NOMO-1 treated with dmso at 0.1 percent for 144 hours (cell line): ENCODE measurements around the gene SPECC1.
"Not testable (repeated sequence)": the region's sequence is repeated elsewhere in the genome, so short reads cannot be mapped to it uniquely, and the experiment has no call there.

Experiments used
- DNase-seq: peaks from one replicate; lab custom pipeline; 2025; ENCODE audit not compliant: unreplicated experiment; lab: John Stamatoyannopoulos, UW

The SPECC1 gene

GRCh38 chr17:20009052-20009301 is 182 bp upstream of the SPECC1 start:
- no peak for DNase-seq

- DNase-seq, result no peak
Measured at GRCh38 chr17:20010099-20010863, 1.1 kb downstream of the SPECC1 start.

- no peak for DNase-seq
Measured at GRCh38 chr17:20010936-20011335, 1.8 kb downstream of the SPECC1 start.

- DNase-seq, result no peak
Measured at GRCh38 chr17:20012017-20012536, 2.9 kb downstream of the SPECC1 start.

GRCh38 chr17:20016475-20016992 is 7.4 kb downstream of the SPECC1 start:
- not testable (repeated sequence) for DNase-seq

- no peak for DNase-seq
Measured at GRCh38 chr17:20022701-20023100, 13.5 kb downstream of the SPECC1 start.

- DNase-seq, result no peak
Measured at GRCh38 chr17:20026960-20027359, 17.8 kb downstream of the SPECC1 start.

- peak; percentile 20 for DNase-seq
Measured at GRCh38 chr17:20028443-20028842, 19.3 kb downstream of the SPECC1 start.

GRCh38 chr17:20032636-20033035 is 23.5 kb downstream of the SPECC1 start:
- DNase-seq, result no peak

GRCh38 chr17:20033415-20033814 is 24.3 kb downstream of the SPECC1 start:
- DNase-seq, result no peak

GRCh38 chr17:20035501-20035900 is 26.3 kb downstream of the SPECC1 start:
- DNase-seq, result no peak

- DNase-seq, result not testable (repeated sequence)
Measured at GRCh38 chr17:20037286-20037685, 28.1 kb downstream of the SPECC1 start.

GRCh38 chr17:20039037-20039436 is 29.9 kb downstream of the SPECC1 start:
- no peak for DNase-seq

- no peak for DNase-seq
Measured at GRCh38 chr17:20040216-20040615, 31.1 kb downstream of the SPECC1 start.

- DNase-seq, result no peak
Measured at GRCh38 chr17:20043021-20043420, 33.9 kb downstream of the SPECC1 start.

- DNase-seq, result no peak
Measured at GRCh38 chr17:20045476-20045875, 36.3 kb downstream of the SPECC1 start.

- no peak for DNase-seq
Measured at GRCh38 chr17:20046629-20047028, 37.5 kb downstream of the SPECC1 start.

- no peak for DNase-seq
Measured at GRCh38 chr17:20051624-20052023, 42.5 kb downstream of the SPECC1 start.

- DNase-seq, result no peak
Measured at GRCh38 chr17:20053361-20053964, 44.3 kb downstream of the SPECC1 start.

- DNase-seq, result peak; percentile 47
Measured at GRCh38 chr17:20059728-20060188, 50.6 kb downstream of the SPECC1 start.

- peak; percentile 85 for DNase-seq
Measured at GRCh38 chr17:20063665-20064648, 54.8 kb downstream of the SPECC1 start.
